HT1080 (cell line): Measurements from ENCODE around the gene TIMM50. TPM values are rescaled to one million over a fixed set of nuclear protein-coding genes. Genes with fewer than 3 reads are reported as not detected.
A peak's percentile ranks its signal among the peaks of the same experiment; 100 is the strongest.
"Not testable (repeated sequence)": the region's sequence is repeated elsewhere in the genome, so short reads cannot be mapped to it uniquely, and the experiment has no call there.

Experiments used
- DNase-seq: peaks from one replicate; pipeline ENCODE4 v3.0.0-alpha.2; 2015; ENCODE audit warnings: low read depth
- total RNA-seq: library from RNA; depleted of rRNA; stranded (reverse); fragments of >200 nt; shearing (Covaris generic); gene quantifications from 2 replicates; pipeline ENCODE4 v1.2.3, GENCODE V29; 2014

The TIMM50 gene
- total RNA-seq, 1 experiment from 2014 or later: 199 TPM

DNA sequence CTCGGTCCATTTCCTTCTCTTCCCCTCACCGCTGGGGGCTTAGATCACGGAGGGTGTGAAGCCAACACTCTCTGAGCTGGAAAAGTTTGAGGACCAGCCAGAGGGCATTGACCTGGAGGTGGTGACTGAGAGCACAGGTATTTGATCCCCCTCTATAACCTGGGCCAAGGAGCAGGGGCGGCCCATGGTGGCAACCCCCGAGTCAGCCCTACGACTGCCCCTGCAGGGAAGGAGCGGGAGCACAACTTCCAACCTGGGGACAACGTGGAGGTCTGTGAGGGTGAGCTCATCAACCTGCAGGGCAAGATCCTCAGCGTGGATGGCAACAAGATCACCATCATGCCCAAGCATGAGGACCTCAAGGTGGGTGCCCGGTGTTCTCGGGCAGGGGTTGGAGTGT, 11.6 kb upstream of the TIMM50 start:
- no peak for DNase-seq

DNA sequence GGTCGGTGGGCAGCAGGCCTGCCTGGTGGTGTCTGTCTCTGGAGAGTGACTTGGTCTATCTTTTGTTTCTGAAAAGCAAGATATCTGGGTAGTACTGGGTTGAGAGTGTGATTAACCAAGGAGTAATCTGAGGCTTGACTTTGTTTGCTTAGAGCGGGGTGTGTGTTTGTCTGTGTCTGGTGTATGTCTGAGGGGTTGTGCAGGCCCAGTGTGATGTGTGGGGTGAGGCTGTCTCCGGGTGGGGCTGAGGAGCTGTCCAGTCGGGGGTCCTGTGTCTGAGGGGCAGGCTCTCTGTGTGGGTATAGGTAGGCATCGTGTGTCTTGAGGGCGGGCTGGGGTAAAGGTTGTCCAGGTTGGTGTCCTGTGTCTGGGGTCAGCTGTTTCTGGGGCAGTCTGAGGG, 11.1 kb upstream of the TIMM50 start:
- no peak for DNase-seq

GRCh38 chr19:39470724-39471339, 9.8 kb upstream of the TIMM50 start:
- no peak for DNase-seq

DNA sequence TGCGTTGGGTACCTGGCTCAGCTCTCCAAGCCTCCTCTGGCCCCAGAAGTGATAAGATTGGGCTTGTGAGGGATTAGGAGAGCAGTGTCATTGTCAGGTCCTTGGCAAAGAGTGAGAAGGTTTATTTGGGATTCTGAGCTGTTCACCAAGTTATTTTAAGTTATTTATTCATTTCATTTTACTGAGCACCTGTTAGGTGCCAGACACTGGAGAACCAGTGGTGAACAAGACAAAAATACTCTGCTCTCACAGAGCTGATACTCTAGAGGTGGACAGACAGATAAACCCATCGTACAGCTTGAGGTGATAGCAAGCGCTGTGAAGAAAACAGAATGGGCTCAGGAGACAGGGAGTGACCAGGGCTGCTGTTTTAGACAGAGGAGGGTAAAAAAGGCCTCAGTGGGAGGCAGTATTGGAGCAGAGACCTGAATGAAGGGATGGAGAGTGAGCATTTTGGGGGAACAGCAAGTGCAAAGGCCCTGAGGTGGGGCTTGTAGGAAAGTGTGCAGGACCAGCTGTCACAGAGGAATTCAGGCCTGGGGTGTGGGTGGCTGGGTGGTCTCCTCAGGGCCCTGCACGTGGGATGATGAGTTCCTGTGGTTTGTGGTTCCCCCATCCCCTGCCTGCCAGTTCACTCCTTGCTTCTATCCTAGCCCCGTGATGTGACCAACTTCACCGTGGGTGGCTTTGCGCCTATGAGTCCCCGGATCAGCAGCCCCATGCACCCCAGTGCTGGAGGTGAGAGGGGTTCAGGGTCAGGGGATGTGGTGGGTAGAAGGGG, 8.7 kb upstream of the TIMM50 start:
- DNase-seq: no peak

DNA sequence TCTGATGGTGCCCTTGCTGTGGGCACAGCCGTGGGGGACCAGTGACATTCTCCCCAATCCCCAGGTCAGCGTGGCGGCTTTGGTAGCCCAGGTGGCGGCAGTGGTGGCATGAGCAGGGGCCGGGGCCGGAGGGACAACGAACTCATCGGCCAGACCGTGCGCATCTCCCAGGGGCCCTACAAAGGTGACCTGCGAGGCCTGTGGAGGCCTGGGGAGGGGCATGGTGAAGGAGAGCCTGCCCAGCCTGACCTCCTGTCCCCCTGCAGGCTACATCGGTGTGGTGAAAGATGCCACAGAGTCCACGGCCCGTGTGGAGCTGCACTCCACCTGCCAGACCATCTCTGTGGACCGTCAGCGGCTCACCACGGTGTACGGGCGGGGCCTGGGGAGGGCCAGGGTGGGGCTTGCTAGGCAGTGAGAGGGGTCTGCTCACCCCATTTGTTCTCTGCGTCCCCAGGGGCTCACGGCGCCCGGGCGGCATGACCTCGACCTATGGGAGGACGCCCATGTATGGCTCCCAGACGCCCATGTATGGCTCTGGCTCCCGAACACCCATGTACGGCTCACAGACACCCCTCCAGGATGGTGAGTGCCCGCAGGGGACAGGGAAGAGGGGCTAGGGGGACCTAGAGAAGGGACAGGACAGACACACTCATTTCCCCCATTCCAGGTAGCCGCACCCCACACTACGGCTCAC, 7.7 kb upstream of the TIMM50 start:
- DNase-seq: no peak

DNA sequence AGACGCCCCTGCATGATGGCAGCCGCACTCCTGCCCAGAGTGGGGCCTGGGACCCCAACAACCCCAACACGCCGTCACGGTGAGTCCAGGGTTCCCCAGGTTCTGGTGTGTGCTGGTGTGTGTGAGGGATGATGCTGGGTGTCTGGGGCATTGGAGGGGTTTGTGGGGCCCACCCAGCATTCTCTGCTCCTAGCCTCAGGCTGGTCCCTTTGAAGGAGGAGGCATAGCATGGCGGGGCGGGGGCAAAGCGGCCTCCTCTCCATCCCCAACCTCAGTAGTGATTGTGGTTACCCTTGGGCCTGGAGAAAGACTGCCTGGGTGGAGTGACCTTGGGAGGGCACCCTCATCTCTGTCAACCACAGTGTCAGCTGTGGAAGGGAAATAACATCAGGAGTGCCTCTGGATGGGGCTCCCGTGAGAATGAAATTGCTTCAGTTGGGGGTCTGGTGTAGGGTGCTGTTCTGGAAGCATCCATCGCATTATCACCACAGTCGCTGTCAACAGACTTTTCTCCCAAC, 7.1 kb upstream of the TIMM50 start:
- DNase-seq: no peak

GRCh38 chr19:39474139-39474620, 6.5 kb upstream of the TIMM50 start:
- DNase-seq: no peak

DNA sequence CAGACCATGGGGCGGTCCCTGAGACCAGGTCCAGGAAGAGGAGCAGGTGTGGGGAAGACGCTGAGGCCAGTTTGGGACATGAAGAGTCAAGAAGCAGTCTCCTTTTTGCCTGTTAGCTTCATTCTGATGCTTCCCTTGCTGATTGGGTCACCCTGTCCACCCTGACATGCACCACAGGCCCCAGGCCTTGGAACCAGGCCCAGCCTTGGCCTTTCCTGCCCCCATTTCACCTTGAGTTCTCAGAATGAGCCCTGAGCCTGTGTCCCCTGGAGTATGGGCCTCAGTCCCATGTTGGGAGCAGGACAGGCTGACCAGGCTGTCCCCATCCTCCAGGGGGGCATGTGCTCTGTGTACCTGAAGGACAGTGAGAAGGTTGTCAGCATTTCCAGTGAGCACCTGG, 4.9 kb upstream of the TIMM50 start:
- DNase-seq: no peak

DNA sequence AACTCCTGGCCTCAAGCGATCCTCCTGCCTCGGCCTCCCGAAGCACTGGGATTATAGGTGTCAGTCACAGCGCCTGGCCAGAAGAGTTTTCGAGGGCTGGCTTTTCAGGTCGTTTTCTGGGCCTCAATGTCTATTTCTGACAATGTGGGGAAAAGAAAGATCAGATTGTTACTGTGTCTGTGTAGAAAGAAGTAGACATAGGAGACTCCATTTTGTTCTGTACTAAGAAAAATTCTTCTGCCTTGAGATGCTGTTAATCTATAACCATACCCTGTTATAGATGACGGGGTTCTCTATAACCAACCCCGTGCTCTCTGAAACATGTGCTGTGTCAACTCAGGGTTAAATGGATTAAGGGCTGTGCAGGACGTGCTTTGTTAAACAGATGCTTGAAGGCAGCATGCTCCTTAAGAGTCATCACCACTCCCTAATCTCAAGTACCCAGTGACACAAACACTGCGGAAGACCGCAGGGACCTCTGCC, 1.3 kb upstream of the TIMM50 start:
- not testable (repeated sequence) for DNase-seq

- DNase-seq: no peak
Measured at GRCh38 chr19:39479916-39480315, 722 bp upstream of the TIMM50 start.

DNA sequence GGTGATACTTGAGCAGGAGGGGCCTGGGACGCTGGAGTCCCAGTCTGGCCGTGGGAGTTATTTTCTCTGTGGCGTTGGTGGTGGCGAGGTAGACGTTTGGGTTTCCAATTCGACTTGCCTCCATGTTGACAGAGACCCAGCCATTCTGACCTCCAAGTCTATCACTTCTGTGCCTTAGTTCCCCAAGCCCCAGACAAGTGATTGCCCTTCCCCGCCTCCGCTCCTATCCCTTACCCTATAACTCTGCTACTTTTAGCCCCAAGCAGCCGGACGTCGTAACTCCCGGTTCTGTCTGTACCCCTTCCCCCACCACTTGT, 549 bp downstream of the TIMM50 start:
- DNase-seq: no peak

DNA sequence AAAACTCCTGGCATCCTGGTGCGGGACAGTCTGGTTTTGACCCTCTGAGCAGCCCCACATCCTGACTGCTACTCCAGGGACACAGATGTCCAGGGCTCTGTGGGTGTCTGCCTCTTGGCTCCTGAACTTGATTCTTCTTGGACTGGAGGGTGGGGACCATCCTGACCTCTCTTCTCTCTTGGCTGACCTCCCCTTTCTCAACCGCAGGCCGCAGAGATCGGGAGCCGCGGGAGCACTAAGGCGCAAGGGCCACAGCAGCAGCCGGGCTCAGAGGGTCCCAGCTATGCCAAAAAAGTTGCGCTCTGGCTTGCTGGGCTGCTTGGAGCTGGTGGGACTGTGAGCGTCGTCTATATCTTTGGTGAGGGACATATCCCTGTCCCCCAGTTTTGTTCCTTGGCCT, 1.0 kb downstream of the TIMM50 start:
- no peak for DNase-seq

GRCh38 chr19:39483141-39483540, 2.5 kb downstream of the TIMM50 start:
- no peak for DNase-seq

DNA sequence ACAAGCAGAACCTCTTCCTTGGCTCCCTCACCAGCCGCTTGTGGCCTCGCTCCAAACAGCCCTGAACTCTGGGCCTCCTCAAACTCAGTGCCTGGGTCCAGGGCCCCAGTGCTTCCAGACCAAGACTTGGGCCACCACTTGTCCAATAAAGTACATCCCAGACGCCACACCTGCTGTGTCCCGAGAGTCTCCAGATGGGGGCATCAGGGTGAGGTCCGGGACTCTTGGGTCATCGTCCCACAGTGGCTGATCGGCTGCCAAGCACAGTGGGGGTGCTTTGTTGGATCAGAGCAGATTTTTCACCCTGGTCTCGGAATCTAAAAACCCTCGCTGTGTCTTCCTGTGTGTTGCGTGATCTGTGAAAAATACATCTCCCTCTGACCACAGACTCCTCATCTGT, 9.1 kb downstream of the TIMM50 start:
- no peak for DNase-seq

GRCh38 chr19:39492225-39492624, 11.6 kb downstream of the TIMM50 start:
- DNase-seq: no peak

DNA sequence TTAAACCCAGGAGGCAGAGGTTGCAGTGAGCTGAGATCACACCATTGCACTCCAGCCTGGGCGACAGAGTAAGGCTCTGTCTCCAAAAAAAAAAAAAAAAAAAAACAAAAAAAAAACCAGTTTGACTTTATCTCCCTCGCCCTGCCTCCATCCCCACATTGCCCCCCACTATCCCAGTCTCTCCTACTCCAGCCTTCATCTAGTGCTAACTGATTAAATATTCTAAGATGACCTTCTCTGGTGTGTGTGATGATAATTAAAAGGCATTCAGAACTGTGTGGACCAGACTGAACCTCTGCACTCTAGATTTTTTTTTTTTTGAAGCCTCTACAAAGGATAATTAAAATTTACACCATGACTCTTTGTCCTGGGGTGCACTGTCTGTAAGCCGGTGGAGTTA, 12.2 kb downstream of the TIMM50 start:
- no peak for DNase-seq

DNA sequence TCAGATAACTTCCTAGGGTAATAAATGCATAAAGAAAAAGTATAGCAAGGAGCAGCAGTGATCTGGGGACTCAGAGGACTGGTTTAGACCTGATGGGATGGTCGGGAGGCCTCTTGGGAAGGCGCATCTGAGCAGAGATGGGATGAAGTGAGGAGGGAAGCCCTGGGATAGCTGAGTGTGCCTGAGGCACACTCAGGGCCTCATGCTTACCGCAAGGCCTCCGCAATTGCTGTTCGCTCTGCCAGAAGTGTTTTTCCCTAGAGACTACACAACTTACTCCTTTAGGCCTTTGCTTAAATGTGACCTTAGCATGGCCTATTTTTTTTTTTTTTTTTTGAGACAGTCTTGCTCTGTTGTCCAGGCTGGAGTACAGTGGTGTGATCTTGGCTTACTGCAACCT, 14.0 kb downstream of the TIMM50 start:
- DNase-seq: no peak

DNA sequence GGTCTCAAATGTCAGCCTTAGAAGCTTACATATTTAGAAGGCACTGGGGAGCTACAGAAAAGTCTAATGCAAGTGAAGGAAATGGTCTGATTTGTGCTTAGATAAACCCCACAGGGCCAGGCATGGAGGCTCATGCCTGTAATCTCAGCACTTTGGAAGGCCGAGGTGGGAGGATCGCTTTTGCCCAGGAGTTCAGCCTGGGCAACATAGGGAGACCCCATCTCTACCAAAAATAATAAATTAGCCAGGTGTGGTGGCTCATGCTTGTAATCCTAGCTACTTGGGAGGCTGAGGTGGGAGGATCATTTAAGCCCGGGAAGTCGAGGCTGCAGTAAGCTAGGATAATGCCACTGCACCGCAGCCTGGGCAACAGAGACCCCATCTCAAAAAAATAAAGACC, 15.4 kb downstream of the TIMM50 start:
- DNase-seq: no peak

DNA sequence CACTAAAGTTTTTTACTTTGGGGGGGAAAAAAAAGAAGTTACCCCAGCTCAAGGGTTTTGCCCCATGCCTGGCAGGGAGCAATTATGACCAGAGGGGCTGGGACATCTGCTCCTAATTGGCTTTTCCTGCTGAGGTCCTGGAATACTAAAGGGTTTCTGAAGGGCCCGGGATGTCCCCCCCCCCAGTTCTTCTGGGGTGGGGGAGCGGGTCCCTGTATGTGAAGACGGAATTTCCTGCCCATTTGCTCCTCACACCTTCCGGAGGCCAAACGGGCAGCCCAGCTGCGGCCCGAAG, 17.0 kb downstream of the TIMM50 start:
- DNase-seq: no peak

DNA sequence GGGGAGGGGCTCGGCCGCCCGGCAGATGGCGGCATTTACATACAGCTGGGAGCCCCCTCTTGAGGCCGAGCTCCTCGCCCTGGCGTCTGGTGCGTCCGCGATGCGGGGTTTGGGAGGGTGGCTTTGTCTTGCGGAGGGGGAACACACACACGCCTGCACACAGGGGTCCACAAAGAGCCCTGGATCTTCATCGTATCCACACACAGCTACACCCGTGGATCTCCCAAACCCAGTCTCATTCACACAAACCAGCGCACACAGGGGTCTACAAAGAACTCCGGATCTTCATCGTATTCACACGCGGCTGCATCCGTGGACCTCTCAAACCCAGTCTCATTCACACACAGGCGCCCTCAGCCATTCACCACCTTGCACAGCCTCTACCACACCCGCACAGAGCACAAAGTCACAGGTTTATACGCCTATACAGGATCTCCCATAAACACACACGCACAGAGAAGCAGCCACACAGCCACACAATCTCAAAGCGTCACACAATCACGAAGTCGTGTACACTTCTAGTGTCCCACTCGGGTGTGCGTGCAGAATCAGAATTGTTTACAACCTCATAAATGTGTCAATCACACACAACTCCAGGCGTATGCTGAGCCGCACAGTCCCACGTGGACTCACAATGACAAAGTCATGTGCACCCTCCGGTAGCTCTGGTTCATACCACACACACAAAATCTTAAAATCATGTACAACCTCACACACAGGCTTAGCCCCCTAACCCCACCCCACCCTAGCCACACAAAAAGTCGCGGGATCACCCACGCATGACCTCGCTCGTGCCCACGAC, 17.6 kb downstream of the TIMM50 start:
- peak; percentile 31 for DNase-seq

DNA sequence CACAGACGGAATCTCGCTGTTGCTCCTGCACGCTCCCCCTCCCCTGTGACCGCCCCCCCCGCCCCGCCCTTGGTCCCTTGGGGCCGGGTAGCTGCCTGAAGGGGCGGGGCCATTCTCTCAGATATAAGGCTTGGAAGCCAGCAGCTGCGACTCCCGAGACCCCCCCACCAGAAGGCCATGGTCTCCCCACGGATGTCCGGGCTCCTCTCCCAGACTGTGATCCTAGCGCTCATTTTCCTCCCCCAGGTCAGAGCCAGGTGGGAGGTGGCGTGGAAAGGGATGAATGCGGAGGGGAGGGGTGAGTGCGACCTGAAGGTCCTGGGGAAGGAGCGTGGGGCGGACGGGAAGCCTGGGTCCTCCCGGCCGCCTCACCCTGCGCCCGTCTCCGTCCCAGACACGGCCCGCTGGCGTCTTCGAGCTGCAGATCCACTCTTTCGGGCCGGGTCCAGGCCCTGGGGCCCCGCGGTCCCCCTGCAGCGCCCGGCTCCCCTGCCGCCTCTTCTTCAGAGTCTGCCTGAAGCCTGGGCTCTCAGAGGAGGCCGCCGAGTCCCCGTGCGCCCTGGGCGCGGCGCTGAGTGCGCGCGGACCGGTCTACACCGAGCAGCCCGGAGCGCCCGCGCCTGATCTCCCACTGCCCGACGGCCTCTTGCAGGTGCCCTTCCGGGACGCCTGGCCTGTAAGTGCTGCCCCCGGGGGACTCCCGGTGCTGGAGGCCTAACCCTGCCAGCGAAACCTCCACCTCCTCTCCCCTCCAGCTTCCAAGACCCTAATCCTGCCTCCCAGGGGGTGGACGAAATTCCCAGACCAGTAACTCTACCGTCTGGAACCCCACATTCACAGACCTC, 18.4 kb downstream of the TIMM50 start, which contains the start of gene DLL3:
DLL3 (plus strand) TSS at position 150 of the 845 bp plus-strand sequence; CDS start at position 178, 28 bp downstream.
- no peak for DNase-seq
